ENCODE results near the gene RDH5. TPM values are rescaled to one million over a fixed set of nuclear protein-coding genes. Genes with fewer than 3 reads are reported as not detected.

The RDH5 gene, protein sequence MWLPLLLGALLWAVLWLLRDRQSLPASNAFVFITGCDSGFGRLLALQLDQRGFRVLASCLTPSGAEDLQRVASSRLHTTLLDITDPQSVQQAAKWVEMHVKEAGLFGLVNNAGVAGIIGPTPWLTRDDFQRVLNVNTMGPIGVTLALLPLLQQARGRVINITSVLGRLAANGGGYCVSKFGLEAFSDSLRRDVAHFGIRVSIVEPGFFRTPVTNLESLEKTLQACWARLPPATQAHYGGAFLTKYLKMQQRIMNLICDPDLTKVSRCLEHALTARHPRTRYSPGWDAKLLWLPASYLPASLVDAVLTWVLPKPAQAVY
- 0.63 TPM in 1 of 2 replicates, not detected in the other for total RNA-seq

DNA sequence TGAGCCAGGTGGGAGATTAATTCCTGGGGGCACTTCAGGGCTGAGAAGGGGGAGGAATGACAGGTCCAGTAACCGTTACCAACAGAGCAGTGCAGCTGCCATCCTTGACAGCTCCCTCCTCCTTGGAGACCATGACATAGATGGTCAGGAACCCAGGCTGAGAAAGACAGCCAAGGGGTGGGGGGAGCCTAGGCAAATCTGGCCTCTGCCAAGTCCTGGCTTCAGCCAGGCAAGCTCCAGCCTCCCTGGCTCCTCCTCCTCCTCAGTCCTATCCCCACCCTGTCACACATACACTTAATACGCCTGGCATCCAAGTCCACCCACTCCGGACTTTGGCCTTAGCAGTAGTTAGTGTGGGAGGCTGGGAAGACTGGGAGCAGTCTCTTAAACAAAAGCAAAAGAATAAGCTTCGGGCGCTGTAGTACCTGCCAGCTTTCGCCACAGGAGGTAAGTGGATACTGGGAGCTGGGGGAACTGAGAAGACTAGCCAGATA is at the start of gene RDH5:
RDH5 (plus strand) TSS at position 323 of the 494 bp plus-strand sequence. CDS start 792 bp downstream, outside the sequence.

DNA sequence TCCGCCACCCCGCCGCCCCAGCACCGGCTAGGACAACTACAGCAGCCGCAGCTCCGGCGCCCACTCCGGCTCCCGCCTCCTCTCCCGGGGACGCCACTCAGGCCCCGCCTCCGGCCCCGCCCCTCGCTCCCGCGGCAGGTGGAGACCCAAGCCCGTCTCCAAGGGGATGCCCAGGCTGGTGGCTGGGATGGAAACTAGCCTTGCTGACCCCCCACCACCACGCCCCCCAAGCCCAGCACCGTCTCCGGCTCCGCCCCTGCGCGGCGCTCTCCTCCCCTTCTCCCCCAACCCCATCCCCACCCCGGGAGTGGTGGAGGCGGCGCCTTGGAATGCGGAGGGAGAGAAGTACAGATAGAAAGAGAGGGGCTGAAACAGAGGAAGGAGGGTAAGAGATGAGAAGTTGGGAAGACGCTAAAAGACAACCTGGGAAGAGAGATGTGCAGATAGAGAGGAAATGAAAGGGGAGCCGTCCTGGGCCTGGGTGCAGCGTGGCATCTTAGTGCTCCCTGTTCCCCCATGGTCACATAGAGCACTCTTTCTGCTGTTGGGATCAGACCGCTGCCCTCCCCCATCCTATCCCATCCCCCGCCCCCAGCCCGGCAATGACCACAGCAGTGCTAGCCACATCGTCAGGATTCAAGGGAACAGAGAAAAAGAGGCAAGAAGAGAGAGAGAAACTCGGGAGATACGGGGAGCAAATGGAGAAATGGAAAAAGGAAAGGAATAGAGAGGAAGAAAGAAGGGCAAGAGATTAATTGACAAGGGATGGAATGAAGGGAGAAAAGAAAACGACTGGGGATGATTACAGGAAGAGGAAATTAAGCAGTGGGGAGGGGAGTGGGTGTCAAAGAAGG is 12.1 kb upstream of the RDH5 start, which contains the start of gene ITGA7:
ITGA7 (minus strand) TSS at position 64 of the 854 bp plus-strand sequence. CDS start 222 bp downstream, outside the sequence.

DNA sequence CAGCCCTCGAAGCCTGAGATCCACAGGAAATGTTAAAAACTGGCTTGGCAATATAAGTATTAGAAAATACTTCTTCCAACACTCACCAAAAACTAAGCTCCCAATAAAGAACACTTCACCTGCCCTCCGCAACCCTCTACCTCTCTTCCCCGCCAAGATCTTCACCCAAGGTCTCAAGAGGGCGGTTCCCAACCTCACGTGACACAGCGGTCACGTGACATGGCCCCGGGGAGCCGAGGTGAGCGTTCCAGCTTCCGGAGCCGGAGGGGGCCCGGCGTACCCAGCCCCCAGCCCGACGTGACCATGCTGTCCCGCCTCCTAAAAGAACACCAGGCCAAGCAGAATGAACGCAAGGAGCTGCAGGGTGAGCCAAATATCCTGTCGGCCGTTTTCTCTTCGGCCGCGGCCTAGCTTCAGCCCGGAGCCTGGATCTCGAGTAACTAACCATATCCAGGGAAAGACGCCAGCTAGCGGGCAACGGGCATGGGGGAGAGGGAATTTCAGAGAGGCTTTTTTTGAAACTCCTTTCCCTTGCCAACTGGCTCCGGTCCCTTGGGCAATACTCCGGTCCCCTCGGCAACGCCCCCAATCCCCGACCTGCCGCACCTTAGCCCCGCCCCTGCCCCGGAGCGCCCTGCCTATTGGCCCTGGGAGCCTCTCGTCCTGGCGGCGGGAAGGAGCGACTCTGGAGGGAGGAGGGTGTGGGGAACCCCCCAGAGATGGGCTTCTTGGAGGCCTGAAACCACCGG is 4.2 kb upstream of the RDH5 start, which contains the start of gene BLOC1S1:
BLOC1S1 (plus strand) TSS at position 214 of the 749 bp plus-strand sequence; CDS start at position 220, 6 bp downstream.

DNA sequence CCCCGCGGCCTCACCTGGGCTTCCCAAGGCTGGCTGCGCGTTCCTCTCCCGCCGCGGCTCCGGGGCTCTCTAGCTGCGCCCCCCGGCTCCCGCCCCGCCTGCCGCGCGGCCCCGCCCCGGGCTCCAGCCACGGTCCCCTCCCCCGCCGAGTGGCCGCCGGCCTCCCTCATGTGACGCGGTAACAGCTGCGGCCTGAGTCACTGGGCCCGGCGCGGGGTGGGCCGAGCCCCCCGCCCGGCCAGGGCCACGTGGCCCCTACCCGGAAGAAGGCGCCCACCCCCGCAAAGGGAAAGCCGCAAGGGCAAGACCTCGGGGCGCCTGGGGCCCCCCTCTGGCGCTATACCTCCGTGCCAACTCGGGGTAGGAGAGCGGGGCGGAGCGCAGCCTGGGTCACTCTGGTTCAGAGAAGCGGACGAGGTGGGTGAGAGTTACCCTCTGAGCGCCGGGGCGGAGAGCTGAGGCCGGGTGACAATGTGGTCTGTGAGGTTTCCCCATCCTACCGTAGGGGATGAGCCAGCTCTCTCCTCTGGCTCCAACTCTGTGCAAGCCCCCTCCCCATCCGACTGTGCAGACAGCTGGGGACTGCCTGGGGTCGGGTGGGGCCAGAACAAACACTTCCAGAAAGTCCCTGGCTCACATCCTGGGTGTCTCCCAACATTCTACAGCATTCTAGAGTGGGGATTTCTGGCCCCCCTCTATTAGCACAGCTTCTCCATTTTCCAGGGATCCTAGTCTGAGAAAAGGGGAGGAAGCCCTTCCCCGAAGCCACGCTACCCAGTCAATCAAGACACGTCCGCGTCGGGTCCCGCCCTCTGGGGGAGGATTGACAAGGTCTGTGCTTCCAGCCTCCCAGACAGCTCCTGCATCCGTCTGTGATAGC is 9.0 kb downstream of the RDH5 start, which contains the start of gene CD63:
CD63 (minus strand) TSS at position 71 of the 880 bp plus-strand sequence. CDS start 668 bp downstream, outside the sequence.

DNA sequence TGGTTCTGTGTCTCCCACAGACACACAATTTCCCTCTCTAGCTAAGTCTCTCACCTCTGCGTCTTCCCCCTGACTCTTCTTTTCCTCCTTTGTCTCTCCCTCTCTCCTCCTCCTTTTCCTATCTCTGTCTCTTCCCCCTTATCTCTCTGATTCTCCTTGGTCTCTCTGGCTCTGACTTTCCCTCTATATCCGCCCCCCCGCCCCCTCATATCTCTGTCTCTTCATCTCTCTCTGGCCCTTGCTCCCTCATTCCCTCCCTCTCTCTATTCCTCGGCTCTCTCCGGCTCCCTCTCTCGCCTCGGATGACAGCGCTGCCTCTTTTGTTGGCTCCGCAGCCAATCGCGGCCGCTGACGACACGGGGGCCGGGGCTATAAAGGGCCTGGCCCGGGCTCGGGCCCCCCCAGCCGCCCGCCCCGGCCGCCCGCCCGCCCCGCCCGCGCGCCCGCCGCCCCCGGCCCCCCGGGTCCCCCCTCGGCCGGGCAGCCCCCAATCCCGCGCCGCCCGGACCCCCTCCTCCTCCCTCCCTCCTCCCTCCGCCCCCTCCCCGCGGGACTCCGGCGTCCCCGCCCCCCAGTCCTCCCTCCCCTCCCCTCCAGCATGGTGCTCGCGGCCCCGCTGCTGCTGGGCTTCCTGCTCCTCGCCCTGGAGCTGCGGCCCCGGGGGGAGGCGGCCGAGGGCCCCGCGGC is 22.7 kb downstream of the RDH5 start, which contains the start of gene GDF11:
GDF11 (plus strand) TSS at position 404 of the 687 bp plus-strand sequence; CDS start at position 599, 195 bp downstream.

Other genes starting within 250 kb of the RDH5 start
- gene OR6C68, start 228.0 kb upstream of the RDH5 start, total RNA-seq: not detected in 2 replicates
- not detected in 2 replicates for gene OR6C4, start 170.8 kb upstream of the RDH5 start, total RNA-seq
- gene OR2AP1, start 147.9 kb upstream of the RDH5 start, total RNA-seq: not detected in 2 replicates
- gene OR10P1, start 83.5 kb upstream of the RDH5 start, total RNA-seq: not detected in 2 replicates
- 0.05 and 0.28 TPM in 2 replicates for gene ITGA7, start 12.5 kb upstream of the RDH5 start, total RNA-seq
- 108 and 152 TPM in 2 replicates for gene BLOC1S1, start 4.3 kb upstream of the RDH5 start, total RNA-seq
- 551 and 563 TPM in 2 replicates for gene CD63, start 8.6 kb downstream of the RDH5 start, total RNA-seq
- 6.0 and 9.2 TPM in 2 replicates for gene GDF11, start 22.7 kb downstream of the RDH5 start, total RNA-seq
- gene SARNP, start 97.3 kb downstream of the RDH5 start, total RNA-seq: 116 and 121 TPM in 2 replicates
- 37.2 and 39.4 TPM in 2 replicates for gene ORMDL2, start 97.6 kb downstream of the RDH5 start, total RNA-seq
- gene DNAJC14, start 109.2 kb downstream of the RDH5 start, total RNA-seq: 19.1 and 29.6 TPM in 2 replicates
- gene MMP19, start 122.5 kb downstream of the RDH5 start, total RNA-seq: 1.1 and 1.2 TPM in 2 replicates
- 57.3 and 64.0 TPM in 2 replicates for gene PYM1, start 207.5 kb downstream of the RDH5 start, total RNA-seq
- gene DGKA, start 210.8 kb downstream of the RDH5 start, total RNA-seq: 141 and 497 TPM in 2 replicates
- gene PMEL, start 245.6 kb downstream of the RDH5 start, total RNA-seq: 1.9 and 2.6 TPM in 2 replicates
- gene CDK2, start 246.4 kb downstream of the RDH5 start, total RNA-seq: 36.7 and 43.8 TPM in 2 replicates

Data from airway epithelial cell (primary cell).